HG03060 (cell line): ENCODE measurements around the gene GPSM1.

ENCODE experiments used
- ATAC-seq: cut with Tn5 transposase; IDR thresholded peaks from one replicate; pipeline ENCODE4 v1.9.1; 2021; ENCODE audit warnings: low read depth, moderate number of reproducible peaks; ENCODE audit not compliant: unreplicated experiment

The GPSM1 gene

DNA sequence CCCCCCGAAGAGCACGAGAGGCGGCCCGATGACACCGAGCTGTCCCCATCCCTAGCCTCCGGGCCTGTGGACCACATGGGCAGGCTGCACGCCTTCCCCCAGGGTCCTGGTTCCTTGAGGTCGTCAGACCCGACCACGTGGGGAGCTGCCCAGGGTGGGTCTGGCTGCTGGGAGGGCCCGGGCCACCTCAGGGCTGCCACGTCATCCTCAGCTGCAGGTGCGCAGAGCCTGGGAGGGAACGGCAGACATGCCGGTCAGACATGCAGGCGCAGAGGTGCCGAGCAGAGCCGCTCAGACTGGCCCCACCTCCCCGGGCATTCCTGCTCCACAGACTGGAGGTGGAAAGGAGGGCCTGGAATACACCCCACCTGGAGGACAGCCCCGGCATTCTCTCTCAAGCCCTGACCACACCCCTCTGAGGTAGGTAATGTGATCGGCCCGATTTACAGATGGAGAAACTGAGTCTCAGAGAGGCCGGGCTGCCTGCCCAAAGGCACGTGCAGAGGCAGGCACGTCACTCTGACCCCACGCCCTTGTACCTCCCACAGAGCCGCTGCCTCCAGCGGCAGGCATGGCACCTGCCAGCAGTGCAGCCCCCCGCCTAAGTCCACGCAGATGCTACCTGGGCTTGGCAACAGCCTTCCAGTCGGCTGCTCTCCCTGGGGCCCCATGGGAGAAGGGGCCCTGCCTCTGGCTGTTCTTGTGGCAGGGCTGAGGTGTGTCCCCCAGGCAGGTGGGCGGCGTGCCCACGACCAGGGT, 24.1 kb upstream of the GPSM1 start:
- ATAC-seq: no peak

GRCh38 chr9:136303825-136304416, 23.4 kb upstream of the GPSM1 start, which contains the start of gene CCDC187:
Gene CCDC187 (minus strand): TSS chr9:136304094. CDS start chr9:136303830, 264 bp downstream.
- ATAC-seq: no peak

DNA sequence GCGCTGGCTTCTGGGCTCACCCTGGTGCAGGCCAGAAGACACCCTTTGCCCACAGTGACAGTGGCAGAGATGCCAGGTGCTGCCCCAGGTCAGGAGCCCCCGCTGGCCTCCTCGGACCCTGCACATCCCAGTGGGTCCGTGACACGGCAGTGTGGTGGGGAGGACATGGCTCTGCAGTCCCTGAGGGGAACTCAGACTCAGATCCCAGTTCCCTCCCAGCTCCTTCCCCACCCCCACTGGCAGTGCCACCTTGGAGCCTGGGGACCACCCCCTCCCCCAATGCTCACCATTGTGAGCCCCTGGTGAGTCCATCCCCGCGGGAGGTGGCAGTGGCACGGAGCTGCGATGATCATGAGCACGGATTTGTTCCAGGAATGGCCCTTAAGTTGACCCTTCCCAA, 22.9 kb upstream of the GPSM1 start:
- no peak for ATAC-seq

GRCh38 chr9:136304981-136305380, 22.4 kb upstream of the GPSM1 start:
- no peak for ATAC-seq

GRCh38 chr9:136305804-136306203, 21.5 kb upstream of the GPSM1 start:
- no peak for ATAC-seq

- ATAC-seq: no peak
Observed at GRCh38 chr9:136306211-136307208, 20.8 kb upstream of the GPSM1 start.

DNA sequence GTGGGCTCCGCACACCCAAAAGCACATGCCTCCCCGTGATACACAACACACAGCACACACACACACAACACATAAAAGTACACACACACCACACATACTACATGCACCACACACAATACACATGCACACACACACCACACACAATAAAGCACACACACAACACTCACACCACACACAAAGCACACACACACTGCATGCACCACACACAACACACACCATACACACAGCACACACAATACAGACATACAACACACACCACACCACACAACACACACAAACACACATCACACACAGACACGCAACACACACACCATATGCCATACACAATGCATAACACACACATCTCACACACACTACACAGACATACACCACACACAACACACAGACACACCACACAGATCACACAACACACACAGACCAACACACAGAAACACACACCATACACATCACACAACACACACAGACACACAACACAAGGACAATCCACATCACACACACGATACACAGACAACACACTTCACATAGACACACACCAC, 20.1 kb upstream of the GPSM1 start:
- no peak for ATAC-seq

DNA sequence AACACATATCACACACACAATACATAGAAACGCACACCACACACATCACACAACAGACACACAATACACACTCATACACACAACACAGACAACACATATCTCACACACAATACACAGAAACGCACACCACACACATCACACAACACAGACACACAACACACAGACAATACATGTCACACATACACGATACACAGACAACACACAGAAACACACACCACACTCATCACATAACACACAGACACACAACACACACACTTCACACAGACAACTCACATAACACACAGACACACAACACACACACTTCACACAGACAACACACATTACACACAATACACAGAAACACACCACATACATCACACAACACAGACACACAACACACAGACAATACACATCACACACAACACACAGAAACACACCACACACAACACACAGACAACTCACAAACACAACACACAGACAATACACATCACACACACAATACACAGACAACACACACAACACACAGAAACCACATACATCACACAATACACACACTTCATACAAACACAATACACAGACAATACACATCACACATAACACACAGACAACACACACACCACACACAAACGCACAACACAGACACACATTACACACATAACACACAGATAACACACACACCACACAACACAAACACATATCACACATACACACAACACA, 19.2 kb upstream of the GPSM1 start:
- no peak for ATAC-seq

DNA sequence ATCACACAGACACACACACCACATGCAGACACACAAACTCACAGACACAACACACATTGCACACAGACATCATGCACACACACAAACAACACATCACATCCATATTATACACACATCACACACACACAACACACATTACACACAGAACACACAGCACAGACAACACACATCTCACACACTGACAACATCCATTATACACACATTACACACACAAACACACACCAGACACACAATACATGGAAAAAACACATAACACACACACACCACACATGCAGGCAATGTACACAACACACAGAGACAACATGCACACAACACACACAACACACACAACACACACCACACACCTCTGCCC, 18.7 kb upstream of the GPSM1 start:
- ATAC-seq: no peak

DNA sequence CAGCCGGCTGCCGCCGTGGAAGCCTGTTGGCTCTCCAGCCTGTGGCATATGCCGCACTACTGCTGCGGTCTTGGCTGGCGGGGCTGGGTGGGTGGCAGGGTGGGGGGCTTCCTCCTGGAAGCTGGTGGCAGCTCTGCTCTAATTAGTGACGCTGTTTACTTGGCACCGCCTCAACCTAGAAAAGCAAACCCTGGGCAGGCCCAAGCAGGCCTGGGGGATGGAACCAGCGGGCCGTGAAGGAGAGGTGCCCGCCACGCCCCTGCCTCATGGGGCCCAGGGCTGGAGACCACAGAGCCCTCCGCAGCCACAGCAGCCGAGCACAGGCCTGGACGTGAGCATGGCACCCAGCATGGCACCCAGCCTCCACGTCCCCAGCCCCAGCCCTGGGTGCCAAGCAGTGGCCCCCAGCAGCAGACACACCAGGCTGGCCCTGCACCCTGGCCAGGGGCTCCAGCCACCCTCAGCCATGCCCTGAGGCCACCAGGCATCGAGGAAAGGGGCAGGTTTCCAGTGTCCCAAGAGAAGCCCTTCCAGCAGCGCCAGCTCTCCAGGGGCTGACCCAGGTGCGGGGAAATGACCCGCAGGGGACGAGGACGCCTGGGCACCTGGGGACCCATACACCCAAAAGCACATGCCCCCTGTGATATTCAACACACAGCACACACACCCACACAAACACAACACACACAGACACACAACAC, 18.1 kb upstream of the GPSM1 start:
- ATAC-seq: no peak

- ATAC-seq: no peak
Observed at GRCh38 chr9:136309806-136310220, 17.5 kb upstream of the GPSM1 start.

DNA sequence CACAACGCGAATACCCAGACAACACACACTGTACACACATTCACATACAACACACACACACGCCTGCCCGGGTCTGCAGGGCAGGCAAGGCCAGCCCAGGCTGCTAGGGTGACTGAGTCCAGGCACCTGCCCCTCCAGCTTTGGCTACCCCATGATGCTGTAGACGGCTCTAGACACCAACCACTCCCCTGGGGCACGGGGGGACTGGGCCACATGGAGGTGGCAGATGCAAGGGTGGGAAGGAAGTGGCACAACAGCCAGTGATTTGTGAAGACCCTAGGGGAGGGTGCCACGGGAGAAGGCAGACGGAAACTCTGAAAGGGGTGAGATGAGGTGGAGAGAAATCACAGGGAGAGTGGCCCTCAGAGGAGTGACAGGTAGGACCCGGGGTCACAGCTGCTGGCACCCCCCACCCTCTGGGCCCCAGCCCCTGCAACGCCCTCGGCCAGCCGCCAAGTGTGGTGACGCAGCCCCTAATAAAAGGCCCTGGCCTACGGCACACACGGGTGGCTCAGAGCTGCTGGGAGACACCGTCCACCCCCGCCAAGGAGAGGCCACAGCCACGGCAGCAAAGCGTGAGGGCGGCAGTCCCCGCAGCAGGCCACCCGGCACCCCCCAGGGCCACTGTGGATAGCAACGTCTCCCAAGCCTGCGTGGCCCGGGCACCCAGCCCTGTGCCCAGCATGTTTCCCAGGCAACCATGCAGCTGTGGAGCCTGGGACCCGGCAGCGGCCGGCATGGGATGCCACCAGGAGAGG, 16.9 kb upstream of the GPSM1 start:
- no peak for ATAC-seq

- no peak for ATAC-seq
Observed at GRCh38 chr9:136311051-136312008, 16.0 kb upstream of the GPSM1 start.

GRCh38 chr9:136312009-136312375, 15.3 kb upstream of the GPSM1 start:
- ATAC-seq: no peak

GRCh38 chr9:136312436-136312835, 14.9 kb upstream of the GPSM1 start:
- no peak for ATAC-seq

DNA sequence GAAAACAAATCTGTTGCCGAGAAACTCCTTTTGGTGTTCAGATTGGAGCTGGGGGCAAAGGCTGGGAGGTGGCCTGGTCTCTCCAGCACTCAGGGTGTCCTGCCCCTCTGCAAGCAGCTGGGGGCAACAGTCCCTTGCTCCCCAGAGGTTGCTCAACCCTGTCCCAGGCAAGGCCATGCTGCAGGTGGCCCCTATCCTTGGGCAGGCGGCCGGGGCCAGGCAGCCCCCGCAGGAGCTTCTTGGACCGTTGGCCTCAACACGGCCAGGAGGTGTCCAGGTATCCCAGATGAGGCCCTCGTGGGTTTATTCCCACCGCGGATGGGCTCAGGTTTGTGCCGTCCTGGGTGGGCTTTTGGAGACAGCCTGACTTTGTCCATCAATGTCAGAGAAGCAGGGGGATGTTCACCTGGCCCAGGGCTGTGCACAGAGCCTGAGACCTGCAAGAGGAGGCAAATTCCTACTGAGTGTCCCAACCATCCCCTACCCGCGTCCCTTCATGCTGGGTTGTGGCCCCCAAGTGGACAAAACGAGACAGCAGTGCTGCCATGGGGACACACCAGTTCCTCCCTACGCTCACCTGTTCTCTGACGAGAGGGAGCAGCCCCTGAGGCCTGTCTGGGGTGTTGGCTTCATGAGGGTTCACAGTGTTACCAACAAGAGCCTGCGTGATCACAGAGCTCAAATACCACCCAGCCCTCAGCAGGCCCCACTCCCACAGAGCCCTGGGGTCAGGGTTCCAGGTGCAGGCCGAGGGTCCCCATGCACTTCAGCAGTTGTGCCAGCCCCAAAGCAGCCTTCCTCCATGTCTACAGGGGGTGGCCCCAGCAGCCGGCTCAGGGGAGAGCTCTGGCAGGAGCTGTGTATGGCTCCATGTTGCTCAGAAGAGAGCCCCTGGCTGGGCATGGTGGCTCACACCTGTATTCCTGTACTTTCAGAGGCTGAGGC, 14.0 kb upstream of the GPSM1 start:
- ATAC-seq: no peak

GRCh38 chr9:136314056-136314416, 13.3 kb upstream of the GPSM1 start:
- ATAC-seq: no peak
